RKO (cell line): ENCODE results near the gene NET1.

Experiments
- DNase-seq: peaks from one replicate; pipeline ENCODE4 v3.0.0-alpha.2; 2016; ENCODE audit warnings: low spot score

Gene NET1

GRCh38 chr10:5442065-5442989, 30.0 kb downstream of the NET1 start:
- DNase-seq = peak; percentile 65

GRCh38 chr10:5442990-5443370, 30.6 kb downstream of the NET1 start:
- no peak for DNase-seq

GRCh38 chr10:5443429-5443828, 31.1 kb downstream of the NET1 start:
- DNase-seq = no peak

GRCh38 chr10:5445006-5445405, 32.6 kb downstream of the NET1 start:
- no peak for DNase-seq

GRCh38 chr10:5446390-5446926, 34.1 kb downstream of the NET1 start:
- no peak for DNase-seq

GRCh38 chr10:5447056-5447455, 34.7 kb downstream of the NET1 start:
- no peak for DNase-seq

GRCh38 chr10:5447611-5448071, 35.3 kb downstream of the NET1 start:
- DNase-seq = no peak

- DNase-seq = no peak
Observed at GRCh38 chr10:5448333-5449001, 36.1 kb downstream of the NET1 start.

GRCh38 chr10:5449227-5449626, 36.9 kb downstream of the NET1 start:
- no peak for DNase-seq

- DNase-seq = no peak
Observed at GRCh38 chr10:5449823-5450222, 37.5 kb downstream of the NET1 start.

GRCh38 chr10:5450605-5451384, 38.4 kb downstream of the NET1 start:
- DNase-seq = no peak

GRCh38 chr10:5453749-5454489, 41.6 kb downstream of the NET1 start:
- no peak for DNase-seq

GRCh38 chr10:5456563-5456962, 44.2 kb downstream of the NET1 start:
- DNase-seq = no peak

GRCh38 chr10:5457741-5458140, 45.4 kb downstream of the NET1 start:
- no peak for DNase-seq

- DNase-seq = no peak
Observed at GRCh38 chr10:5458425-5458824, 46.1 kb downstream of the NET1 start.

GRCh38 chr10:5458949-5459747, 46.8 kb downstream of the NET1 start:
- DNase-seq = no peak

- no peak for DNase-seq
Observed at GRCh38 chr10:5460468-5461202, 48.3 kb downstream of the NET1 start.

GRCh38 chr10:5461203-5461588, 48.8 kb downstream of the NET1 start:
- no peak for DNase-seq

- DNase-seq = no peak
Observed at GRCh38 chr10:5461914-5462840, 49.8 kb downstream of the NET1 start.
